SK-N-DZ (cell line): ENCODE measurements around the gene TRUB1.

Source experiments
- DNase-seq: peaks from one replicate; pipeline ENCODE4 v3.0.0-alpha.2; 2015; ENCODE audit warnings: low spot score

The TRUB1 gene

DNA sequence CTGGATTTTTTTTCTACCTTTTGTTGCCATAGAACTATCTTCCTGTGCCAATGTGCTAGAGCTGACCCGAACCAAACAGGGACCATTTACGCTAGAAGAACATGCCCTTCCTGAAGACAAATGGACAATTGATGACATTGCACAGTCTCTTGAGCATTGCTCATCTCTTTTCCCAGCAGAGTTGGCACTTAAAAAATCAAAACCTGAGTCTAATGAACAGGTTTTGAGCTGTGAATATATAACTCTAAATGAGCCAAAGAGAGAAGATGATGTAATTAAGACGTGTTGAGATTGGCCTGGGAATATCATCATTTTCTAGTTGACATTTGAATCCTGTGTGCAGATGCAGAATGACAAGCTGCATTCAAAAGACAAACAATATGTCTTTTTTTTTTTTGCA lies 37.1 kb downstream of the TRUB1 start:
- no peak for DNase-seq

DNA sequence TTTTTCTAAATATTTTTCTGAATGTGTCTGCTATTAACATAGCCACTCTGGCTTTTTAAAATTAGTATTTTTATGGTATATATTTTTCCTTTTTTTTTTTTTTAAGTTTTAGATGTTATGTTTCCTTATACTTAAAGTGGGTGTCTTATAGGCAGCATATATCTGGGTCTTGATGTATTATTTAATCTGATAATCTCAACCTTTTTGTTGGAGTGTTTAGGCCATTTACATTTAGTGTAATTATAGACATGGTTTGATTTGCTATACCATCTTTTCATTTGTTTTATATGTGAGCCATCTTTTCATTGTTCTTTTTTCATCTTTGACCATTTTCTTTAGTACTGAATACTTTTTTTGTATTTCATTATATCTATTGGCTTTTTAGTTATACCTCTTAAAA lies 45.0 kb downstream of the TRUB1 start:
- no peak for DNase-seq

DNA sequence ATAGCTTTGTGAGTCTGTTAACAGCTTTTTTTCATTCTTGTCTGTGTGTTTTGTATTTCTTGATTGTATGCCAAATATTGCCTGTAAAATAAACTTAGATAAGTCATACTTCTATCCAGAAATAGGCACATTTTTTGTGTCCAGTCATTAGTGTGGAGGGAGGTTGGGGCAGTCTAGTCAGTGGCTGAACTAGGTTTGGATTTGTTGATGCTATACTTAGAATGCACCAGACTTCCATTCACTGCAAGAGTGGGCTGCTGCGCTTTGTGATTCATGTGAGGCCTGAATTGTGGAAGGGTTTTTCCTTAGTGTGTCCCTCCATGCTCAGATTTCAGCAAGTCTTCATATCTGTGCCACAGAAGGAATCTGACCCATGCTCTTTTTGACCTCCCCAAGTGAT lies 50.0 kb downstream of the TRUB1 start:
- DNase-seq = no peak

DNA sequence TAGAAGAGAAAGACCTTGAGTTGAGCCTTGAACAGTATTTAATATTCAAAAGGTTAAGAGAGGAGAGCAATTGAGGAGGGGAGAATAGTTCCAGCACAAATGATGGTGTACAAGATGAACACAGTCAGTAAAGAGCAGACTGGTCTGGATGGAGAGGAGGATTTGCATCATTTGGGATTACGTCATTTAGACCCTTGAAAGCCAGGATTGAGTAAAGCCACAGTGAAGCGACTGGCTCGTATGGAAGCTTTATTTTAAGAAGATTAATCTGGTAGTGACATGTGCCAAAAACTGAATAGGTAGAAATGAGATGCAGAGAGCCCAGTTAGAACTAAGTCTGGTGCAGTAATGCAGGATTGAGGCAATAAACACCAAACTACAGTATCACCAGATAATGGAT lies 52.6 kb downstream of the TRUB1 start:
- DNase-seq = no peak

DNA sequence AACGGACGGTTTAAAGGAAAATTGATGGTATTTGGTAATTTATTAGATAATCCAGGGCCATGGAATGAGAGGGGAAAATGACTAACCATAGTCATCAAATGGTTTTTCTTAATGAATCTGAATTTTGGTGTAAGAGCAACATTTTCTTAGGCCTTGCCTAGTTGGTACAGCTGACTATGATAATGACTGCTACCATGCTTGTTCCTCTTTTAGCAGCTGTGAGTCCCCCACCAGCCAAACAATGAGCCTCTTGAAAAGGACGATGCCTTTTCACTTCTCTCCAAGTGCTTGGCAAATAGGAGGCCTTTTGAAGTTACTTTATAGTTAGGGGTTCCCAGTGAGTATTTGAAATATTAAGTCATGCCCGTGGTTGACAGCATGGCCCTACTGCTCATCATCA lies 53.0 kb downstream of the TRUB1 start:
- DNase-seq = no peak

DNA sequence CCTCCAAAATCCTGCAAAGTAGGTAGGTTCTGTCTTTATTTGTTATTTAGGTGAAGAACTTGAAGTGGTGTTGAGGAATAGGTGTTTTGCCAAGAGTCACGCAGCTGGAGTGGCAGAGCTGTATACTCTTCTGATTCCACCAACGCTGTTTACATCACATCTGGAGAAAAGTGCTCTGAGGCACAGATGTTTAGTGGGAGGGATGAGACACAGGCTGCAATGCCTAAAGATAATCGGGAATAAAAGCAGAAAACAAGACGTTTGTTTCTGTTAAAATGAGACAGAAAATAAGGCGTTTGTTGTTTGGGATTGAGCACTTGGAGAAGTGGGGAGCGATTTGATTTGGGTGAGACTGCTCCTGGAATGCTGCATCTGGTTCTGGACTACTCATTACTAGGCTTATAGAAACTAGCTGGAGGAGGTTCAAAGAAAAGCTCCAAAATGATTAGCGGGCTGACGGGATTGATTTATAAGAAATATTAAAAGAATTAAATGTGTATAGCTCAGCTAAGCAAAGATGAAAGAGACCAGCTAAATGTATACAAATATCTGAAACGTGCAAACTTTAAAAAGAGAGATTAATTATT lies 54.3 kb downstream of the TRUB1 start:
- no peak for DNase-seq

DNA sequence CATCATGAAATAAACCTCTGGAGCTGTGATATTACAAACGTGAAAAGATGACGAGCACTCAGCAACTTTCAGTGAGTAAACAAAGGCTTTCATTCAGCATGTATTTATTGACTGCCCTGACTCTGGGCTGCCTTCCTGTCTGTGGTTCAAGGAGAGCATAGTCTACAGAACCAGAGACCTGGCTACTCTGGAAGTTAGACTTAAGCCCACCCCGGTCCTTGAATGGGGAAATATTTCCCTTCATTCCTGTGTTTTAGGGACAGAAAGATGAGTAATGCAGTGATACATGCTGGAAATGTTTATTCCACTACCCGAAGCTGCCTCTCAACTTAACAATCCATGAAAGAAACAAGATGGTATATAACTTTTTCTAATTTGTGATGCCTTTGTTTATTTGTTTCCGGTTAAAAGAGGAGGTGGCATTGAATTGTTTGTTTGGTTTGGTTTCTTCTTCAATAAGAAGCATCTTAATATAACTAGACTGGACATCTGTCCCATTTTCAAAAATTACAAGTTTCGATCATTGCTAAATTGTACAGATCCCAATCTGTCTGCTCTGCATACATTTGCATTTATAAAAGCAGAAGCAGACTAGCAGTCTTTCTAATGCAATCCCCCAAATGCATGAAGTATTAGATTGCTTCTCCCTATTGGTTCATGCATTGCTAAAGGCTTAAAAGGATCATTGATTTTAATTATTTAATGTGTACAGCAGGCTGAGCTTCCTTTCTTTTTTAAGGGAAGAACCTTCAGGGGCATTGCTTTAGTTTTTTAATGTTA lies 57.7 kb downstream of the TRUB1 start:
- no peak for DNase-seq

DNA sequence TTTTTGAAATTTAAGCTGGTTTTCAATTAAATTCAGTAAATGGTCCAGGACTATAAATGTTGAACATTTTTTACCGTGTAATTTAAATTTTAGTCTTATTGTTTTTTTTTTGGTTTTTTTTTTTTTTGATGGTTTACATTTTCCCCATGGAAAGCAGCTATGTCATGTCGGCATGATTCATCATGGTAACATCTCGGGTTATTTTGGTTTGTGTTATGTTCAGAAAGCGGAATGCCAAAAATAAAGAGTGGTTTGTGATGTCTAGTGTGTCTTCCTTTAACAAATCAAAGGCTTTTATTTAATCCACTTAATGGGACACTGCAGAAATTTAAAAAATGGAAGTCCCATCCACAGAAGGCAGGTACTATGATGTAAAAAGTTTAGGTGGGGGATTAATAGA lies 58.5 kb downstream of the TRUB1 start:
- DNase-seq = no peak

DNA sequence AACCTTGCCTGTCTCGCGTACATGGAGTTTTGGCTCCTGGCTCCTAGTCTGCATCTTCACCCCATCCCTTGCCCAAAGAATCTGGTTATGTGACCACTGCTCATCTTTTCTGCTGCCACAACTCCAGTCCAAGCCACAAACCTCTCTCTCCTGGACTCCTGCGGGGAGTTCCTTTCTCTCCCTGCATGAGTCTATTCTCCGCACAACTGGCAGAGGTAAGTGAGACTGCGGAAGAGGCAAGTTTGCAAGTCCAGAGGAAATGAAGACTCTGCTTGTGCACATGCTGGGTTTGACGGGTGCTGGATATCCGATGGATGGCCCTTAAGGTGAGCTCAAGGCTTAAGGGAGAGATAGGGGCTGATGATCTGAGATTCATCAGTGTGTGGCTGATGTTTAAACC lies 61.0 kb downstream of the TRUB1 start:
- no peak for DNase-seq

DNA sequence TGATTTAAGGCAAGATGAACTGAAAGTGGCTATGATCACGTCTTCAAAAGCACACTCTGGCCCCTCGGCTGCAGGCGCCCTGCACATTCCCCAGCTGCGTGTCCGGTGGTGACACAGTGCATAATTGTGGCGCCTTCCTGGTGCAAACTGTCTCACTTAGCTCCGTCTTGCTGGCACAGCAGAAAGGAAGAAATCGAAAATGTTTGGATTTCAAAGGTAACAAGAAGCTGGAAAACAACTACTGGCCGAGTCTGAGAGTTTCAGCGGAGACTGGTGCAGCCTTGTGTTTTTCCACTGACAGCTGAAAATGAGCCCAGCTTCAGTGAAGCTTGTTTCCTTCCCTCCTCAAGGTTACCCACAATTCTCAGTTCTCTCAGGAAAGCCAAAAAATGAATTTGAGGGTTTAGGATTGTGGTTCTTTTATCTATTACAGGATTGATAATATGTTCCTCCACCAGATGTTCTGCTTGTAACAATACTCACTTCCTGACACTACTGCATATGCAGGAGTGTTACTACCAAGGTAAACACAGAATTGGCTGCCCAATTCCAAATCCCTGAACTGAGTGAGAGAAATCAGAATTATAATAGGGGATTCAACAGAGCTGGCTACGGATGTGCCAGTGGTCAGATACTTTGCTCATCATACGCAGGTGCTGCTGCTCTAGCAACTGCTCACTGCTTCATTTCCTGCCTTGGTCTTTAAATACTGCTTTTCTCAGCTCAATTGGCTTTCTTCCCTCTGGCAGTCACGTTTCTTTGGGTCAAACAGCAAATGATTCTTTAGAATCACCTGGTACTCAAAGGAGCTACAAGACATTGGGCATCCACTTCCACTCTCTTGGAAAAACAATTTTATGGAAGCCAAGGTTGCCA lies 63.7 kb downstream of the TRUB1 start:
- peak; percentile 7 for DNase-seq

DNA sequence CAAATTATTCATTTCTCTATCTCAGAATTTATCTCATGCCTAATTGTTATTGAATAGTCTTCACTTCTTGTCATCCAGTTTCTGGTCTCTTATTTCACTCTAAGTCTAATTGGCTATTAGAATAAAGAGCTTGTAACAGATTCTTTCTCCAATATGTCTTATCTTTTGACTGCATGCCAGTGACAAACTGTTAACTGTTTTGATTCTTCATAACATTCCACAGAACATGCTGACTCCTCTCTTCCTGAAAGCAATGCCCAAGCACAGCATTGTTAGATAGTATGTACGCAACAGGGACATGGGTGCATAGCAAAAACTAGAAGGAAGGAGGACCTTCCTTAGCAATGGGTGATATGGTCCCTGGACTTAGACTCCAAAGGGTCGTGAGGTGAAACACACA lies 65.4 kb downstream of the TRUB1 start:
- no peak for DNase-seq

DNA sequence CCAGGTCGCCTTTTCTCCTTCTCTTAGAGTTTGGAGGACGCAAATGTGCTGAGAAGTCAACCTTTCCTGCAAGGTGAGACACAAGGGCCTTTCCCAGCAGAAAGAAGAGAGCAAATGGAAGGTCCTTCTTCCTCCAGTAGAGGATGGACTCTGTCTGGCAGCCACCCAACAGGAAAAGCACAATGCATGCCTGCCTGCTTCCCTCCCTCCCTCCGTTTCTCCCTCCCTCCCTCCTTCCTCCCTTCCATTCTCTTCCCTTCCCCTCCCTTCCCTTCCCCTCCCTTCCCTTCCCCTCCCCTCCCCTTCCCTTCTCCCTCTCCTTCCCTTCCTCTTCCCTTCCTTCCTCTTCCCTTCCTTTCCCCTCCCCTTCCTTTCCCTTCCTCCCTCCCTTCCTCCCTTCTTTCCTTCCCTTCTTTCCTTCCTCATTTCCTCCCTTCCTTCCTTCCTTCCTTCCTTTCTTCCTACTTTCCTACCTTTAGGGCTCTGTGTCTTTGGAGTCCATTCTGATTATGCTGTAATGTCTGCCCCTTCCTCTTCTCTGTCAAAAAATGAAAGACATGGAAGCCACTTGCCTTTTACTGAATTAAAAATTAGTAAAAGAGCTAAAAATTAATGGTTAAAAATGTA lies 66.4 kb downstream of the TRUB1 start:
- no peak for DNase-seq

DNA sequence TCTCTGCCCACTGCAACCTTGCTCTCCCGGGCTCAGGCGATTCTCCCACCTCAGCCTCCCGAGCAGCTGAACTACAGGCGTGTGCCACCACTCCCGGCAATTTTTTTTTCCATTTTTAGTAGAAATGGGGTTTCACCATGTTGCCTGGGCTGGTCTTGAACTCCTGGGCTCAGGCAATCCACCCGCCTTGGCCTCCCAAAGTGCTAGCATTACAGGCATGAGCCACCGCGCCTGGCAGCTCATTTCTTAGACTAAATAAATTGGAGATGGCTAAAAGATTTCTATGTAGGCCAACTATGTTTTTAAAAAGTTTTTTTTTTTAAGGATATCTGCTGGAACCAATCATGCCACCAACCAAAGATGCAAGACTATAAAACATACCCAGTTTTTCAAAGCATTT lies 67.8 kb downstream of the TRUB1 start:
- no peak for DNase-seq

DNA sequence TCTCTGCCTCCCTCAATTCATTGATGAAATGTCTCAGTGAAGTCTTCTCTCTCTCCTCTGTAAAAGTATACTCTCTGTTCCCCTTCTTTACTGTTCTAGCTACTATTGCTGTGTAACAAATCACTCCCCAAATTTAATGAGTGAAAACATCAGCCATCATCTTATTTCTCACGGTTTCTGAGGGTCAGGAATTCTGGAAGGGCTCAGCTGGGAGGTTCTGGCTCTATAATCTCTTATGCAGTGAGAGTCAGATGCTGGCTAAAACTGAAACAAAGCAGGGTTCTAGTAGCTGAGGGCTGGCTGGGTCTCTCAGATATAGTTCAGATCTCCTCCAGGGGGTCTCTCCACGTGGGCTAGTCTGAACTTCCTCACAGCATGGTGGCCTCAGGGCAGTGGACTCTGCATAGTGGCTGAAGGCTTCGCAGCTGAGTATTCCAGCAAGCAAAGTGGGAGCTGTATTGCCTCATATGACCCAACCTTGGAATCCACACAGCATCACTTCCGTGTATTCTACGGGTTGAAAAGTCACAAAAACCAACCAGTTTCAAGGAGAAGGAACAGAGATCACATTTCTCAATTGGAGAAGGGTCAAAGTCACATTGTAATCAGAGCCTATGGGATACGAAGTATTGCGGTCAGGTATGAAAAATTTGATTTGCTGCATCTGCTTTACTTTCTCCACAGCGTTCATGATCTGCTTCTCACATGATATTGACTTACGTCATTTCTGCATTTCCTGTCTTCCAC lies 80.4 kb downstream of the TRUB1 start:
- DNase-seq = no peak

DNA sequence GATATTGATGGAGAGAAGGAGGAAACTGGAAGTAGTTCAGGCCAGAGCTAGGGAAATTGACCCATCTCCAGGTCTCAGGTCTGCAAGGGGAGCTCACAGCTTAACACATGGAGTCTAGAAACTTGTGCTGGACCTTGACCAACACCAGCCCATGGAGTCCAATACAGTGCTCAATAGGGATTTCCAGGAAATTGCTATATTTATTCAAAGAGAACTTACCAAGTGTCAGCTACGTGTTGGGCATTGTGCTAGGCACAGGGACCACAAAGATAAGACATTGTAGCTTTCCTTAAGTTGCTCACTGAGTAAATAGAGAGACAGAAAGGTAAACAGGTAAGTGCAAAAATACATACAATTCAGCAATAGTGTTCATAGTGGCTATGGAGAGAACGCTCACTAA lies 82.5 kb downstream of the TRUB1 start:
- DNase-seq = no peak

DNA sequence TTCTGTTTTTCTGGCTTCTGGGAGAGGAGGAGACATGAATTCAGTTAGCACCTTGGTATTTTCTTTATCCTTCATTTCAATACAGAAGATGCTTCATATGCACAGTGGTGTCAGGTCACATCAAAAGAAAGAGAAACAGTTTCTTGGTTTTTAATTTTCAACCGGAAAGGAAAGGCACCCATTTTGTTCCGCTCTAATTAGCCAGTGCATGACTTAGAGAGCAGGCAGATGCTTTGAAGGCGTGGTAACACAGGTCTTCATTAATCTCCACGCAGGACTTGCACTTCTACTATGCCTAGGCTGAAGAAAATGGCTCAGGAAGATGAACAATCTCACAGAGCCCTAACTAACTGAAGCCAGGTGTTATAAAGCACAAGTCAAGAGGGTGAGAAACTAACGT lies 84.7 kb downstream of the TRUB1 start:
- DNase-seq = no peak

DNA sequence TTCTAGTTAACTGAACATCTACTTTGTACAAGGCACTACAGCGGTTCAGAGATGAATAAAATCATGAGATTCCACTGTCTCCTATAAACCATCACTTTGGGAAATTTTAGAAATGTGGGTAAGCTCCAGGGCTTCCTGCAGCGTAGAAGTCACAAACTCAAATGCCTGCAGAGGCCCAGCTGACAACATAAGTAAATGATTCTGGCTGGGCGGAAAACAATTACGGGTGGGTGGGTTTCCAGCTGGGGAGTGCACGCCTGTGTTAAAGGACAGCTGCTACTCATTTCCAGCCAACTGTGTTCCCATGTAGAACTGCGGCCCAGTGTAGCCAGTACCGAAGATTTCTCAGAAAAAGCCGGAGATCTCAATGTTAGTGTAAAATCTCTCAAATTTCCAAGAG lies 85.7 kb downstream of the TRUB1 start:
- DNase-seq = no peak

DNA sequence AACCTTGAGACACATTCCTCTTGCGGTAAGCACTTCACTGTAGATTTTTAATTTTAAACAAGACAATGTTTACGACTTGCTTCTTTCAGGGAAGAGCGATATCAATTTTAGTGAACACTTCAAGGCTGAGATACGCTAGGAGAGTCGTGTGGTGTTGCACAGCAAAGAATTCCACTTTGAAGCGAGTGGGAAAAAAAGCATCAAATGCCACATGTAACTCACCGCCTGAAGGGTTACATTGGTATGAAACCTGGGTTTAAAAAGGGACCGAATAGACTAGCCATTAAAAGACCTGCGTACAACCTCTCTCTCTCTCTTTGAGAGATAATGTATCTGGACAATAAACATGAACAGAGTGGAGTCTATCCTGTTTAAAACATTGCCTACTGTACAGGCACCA lies 86.4 kb downstream of the TRUB1 start:
- no peak for DNase-seq

DNA sequence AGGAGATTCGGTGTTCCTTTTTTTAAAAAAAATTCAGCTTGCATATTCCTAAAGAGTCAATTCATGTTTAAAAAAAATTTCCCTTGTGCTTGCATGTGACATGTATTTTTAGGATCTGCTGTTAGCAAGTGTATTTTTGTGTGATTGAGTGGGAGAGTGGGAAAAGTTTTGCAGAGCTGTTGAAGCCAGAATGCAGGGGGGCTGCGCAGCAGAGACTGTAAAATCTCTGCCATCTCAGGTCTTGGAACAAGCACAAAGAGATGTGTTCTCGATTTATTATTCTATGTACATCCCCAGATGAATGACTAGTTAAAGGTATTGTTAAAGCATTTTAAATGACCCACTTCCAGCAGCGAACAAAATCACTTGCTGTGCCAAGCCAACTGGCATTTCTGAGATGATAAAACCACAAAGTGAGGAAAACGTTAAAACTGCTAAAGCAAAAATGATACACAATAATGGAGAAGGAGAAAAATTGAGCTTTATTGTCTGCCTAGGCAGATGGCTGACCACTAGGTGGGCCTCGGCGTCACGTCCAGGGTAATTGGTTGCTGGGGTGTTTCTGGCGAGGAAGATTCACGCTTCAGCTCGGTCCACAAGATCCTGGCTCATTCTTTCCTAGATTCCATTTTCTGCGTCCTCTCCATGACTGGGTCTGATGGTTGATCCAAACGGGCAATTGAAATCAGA lies 88.2 kb downstream of the TRUB1 start:
- peak; percentile 43 for DNase-seq

DNA sequence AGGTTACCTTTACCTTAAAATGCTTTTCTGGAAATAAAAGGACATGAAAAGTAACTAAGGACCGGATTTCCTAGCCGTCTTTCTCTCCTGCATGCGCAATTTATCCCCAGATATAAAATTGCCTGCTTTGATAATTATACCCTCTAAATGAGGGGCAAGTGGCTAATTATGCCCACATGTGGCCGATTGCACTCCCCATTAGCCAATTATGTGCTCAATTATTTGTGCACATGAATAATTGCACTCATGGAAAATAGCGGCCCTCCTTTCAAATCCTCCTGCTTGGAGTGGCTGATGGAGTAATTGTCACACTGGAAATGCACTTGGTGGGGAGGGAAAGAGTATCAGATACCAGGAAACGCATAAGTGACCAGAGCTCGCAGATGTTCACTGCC lies 88.7 kb downstream of the TRUB1 start:
- DNase-seq = peak; percentile 35
